SKM-1 treated with dmso at 0.1 percent for 144 hours (cell line): ENCODE results near the gene EPB41L1.

Source experiments
- DNase-seq: peaks from one replicate; lab custom pipeline; 2025; ENCODE audit not compliant: unreplicated experiment; lab: John Stamatoyannopoulos, UW

Gene EPB41L1

GRCh38 chr20:36218380-36219064 is 64.0 kb downstream of the EPB41L1 start:
- DNase-seq, result no peak

GRCh38 chr20:36219671-36220220 is 65.2 kb downstream of the EPB41L1 start:
- DNase-seq, result no peak

GRCh38 chr20:36225666-36226065 is 71.1 kb downstream of the EPB41L1 start:
- DNase-seq, result no peak

- no peak for DNase-seq
Measured at GRCh38 chr20:36228770-36229169, 74.2 kb downstream of the EPB41L1 start.

- no peak for DNase-seq
Measured at GRCh38 chr20:36230019-36230418, 75.5 kb downstream of the EPB41L1 start.

GRCh38 chr20:36231331-36231730 is 76.8 kb downstream of the EPB41L1 start:
- DNase-seq, result no peak

- DNase-seq, result no peak
Measured at GRCh38 chr20:36234771-36235320, 80.3 kb downstream of the EPB41L1 start.

- peak; percentile 73 for DNase-seq
Measured at GRCh38 chr20:36235892-36236785, 81.6 kb downstream of the EPB41L1 start, which contains the start of gene AAR2. Gene AAR2, plus strand, starts transcription at chr20:36236478. Its CDS starts 3,391 bp downstream, at chr20:36239869.

GRCh38 chr20:36236786-36237121 is 82.2 kb downstream of the EPB41L1 start:
- no peak for DNase-seq

GRCh38 chr20:36237477-36237876 is 82.9 kb downstream of the EPB41L1 start:
- DNase-seq, result no peak

GRCh38 chr20:36238153-36238552 is 83.6 kb downstream of the EPB41L1 start:
- no peak for DNase-seq

- DNase-seq, result no peak
Measured at GRCh38 chr20:36238760-36239159, 84.2 kb downstream of the EPB41L1 start.

- no peak for DNase-seq
Measured at GRCh38 chr20:36240076-36240475, 85.5 kb downstream of the EPB41L1 start.

GRCh38 chr20:36241678-36242077 is 87.1 kb downstream of the EPB41L1 start:
- no peak for DNase-seq

GRCh38 chr20:36243726-36244125 is 89.2 kb downstream of the EPB41L1 start:
- no peak for DNase-seq

- no peak for DNase-seq
Measured at GRCh38 chr20:36246401-36246800, 91.9 kb downstream of the EPB41L1 start.

GRCh38 chr20:36248836-36249235 is 94.3 kb downstream of the EPB41L1 start:
- DNase-seq, result no peak

- no peak for DNase-seq
Measured at GRCh38 chr20:36249450-36249849, 94.9 kb downstream of the EPB41L1 start.

- no peak for DNase-seq
Measured at GRCh38 chr20:36251426-36251825, 96.9 kb downstream of the EPB41L1 start.

GRCh38 chr20:36252511-36252910 is 98.0 kb downstream of the EPB41L1 start:
- DNase-seq, result no peak

GRCh38 chr20:36253036-36253435 is 98.5 kb downstream of the EPB41L1 start:
- no peak for DNase-seq

GRCh38 chr20:36254076-36254475 is 99.5 kb downstream of the EPB41L1 start:
- no peak for DNase-seq
